GM18951 (cell line): Measurements from ENCODE around the gene ADGRB2.

Source experiments
- POLR2A ChIP-seq: IDR thresholded peaks from 4 replicates; pipeline ENCODE4 v1.6.1; 2011; ENCODE audit warnings: mild to moderate bottlenecking; ENCODE audit not compliant: insufficient read length, insufficient read depth; ENCODE audit errors: extremely low read depth
- in situ Hi-C: fragments of 300-500 bp; cut with MboI; formaldehyde crosslinking; loops from one replicate; pipeline ENCODE4 v1.12.0; 2022; ENCODE audit warnings: low sequenced_read_pairs, mixed read lengths, inconsistent platforms; ENCODE audit not compliant: unreplicated experiment

Gene ADGRB2

GRCh38 chr1:31760471-31761470 is 3.4 kb downstream of the ADGRB2 start:
- in situ Hi-C loops = no loop called here
- no peak for TF ChIP-seq POLR2A

GRCh38 chr1:31759298-31760023 is 4.7 kb downstream of the ADGRB2 start:
- in situ Hi-C loops = no loop called here
- TF ChIP-seq POLR2A = no peak

GRCh38 chr1:31758823-31759222 is 5.3 kb downstream of the ADGRB2 start:
- no peak for TF ChIP-seq POLR2A
- in situ Hi-C loops = no loop called here

- no peak for TF ChIP-seq POLR2A
- in situ Hi-C loops = no loop called here
Measured at GRCh38 chr1:31757989-31758388, 6.2 kb downstream of the ADGRB2 start.

- in situ Hi-C loops = no loop called here
- no peak for TF ChIP-seq POLR2A
Measured at GRCh38 chr1:31757204-31757679, 6.9 kb downstream of the ADGRB2 start.

GRCh38 chr1:31756578-31756977 is 7.6 kb downstream of the ADGRB2 start:
- in situ Hi-C loops = no loop called here
- TF ChIP-seq POLR2A = no peak

GRCh38 chr1:31755850-31756492 is 8.2 kb downstream of the ADGRB2 start:
- in situ Hi-C loops = no loop called here

GRCh38 chr1:31755197-31755611 is 8.9 kb downstream of the ADGRB2 start:
- in situ Hi-C loops = no loop called here
- TF ChIP-seq POLR2A = no peak

More at GRCh38 chr1:31755850-31756492, 8.2 kb downstream of the ADGRB2 start:
- TF ChIP-seq POLR2A = no peak

GRCh38 chr1:31754397-31754796 is 9.7 kb downstream of the ADGRB2 start:
- TF ChIP-seq POLR2A = no peak
- in situ Hi-C loops = no loop called here

- no peak for TF ChIP-seq POLR2A
- in situ Hi-C loops = no loop called here
Measured at GRCh38 chr1:31753707-31754349, 10.3 kb downstream of the ADGRB2 start.

GRCh38 chr1:31752952-31753475 is 11.1 kb downstream of the ADGRB2 start:
- in situ Hi-C loops = no loop called here
- TF ChIP-seq POLR2A = no peak

- TF ChIP-seq POLR2A = no peak
Measured at GRCh38 chr1:31752258-31752657, 11.9 kb downstream of the ADGRB2 start.

More at GRCh38 chr1:31752258-31752657, 11.9 kb downstream of the ADGRB2 start:
- in situ Hi-C loops = no loop called here
